ENCODE data around the gene ADRM1. TPM values are rescaled to one million over a fixed set of nuclear protein-coding genes. Genes with fewer than 3 reads are reported as not detected.

Gene ADRM1
- total and polyA plus RNA-seq, 2 of the 4 experiments (the other 2 are of a cell fraction) = 103 to 149 TPM

- 68% methylated on average over 6 of the region's 25 CpGs; no CpG with 5 or more reads in 1 of the 2 experiments for WGBS, 2 experiments (ENCODE audit: extremely low coverage in 2 of 2, insufficient read length in 1 of 2)
- Histone ChIP-seq H3K9ac (ENCODE audit: low read depth, low read length) (no peak overlapping the region), H2BK120ac (ENCODE audit: low read depth, low read length) (no peak overlapping the region), H3K4ac (ENCODE audit: low read depth, low read length) (no peak overlapping the region), H4K8ac (ENCODE audit: low read depth in 2 of 2, low read length in 2 of 2) (no peak overlapping the region), H2AK5ac (ENCODE audit: low read depth, low read length) (no peak overlapping the region), H3K9me1 (ENCODE audit: insufficient read depth, low read length) (no peaks in the 10 kb centered on the region), H3K4me2 (ENCODE audit: low read depth, low read length) (no peak overlapping the region), H2AFZ (replicated peaks; ENCODE audit: low read length, poor library complexity) (peak overlapping the region; percentile 41), H3K56ac (ENCODE audit: extremely low read depth, insufficient read depth, low read length) (no peak overlapping the region), H3K23ac (ENCODE audit: low read depth, low read length) (no peak overlapping the region), H3K4me1 (ENCODE audit: control insufficient read depth, insufficient read depth, low read length) (no peaks in the 10 kb centered on the region), H4K20me1 (ENCODE audit: insufficient read depth, low read length) (peaks cover 15% of the 10 kb centered on the region), H3K14ac (replicated peaks; ENCODE audit: low read depth, low read length) (no peak overlapping the region), H2AK9ac (replicated peaks; ENCODE audit: low read depth, low read length, poor library complexity) (peak overlapping the region; percentile 28), H3K9me3 (ENCODE audit: control insufficient read depth, insufficient read depth, low read length) (no peaks in the 10 kb centered on the region), H3K27ac (ENCODE audit: insufficient read depth, low read length) (no peak overlapping the region), H2BK5ac (ENCODE audit: low read depth, low read length, poor library complexity, severe bottlenecking) (no peak overlapping the region), H3K27me3 (ENCODE audit: control insufficient read depth, insufficient read depth, low read length) (no peaks in the 10 kb centered on the region), H3K36me3 (ENCODE audit: control insufficient read depth, insufficient read depth, low read length) (peaks cover 64% of the 10 kb centered on the region), H4K5ac (ENCODE audit: low read depth, low read length) (no peak overlapping the region), H2BK15ac (ENCODE audit: low read depth, low read length) (no peak overlapping the region), H4K91ac (ENCODE audit: insufficient read depth, low read depth, low read length) (no peak overlapping the region), H3K18ac (ENCODE audit: low read depth, low read length) (no peak overlapping the region), H2BK20ac (ENCODE audit: low read depth, low read length) (no peak overlapping the region), H3K79me1 (ENCODE audit: low read depth in 1 of 2, low read length in 2 of 2) (peaks cover 0 to 7% of the 10 kb centered on the region in 2 experiments; a peak in 1 of 4 replicates), H3K4me3 (ENCODE audit: insufficient read depth, low read depth, low read length) (no peak overlapping the region)
- intact Hi-C loops (cut with micrococcal nuclease) (no loop called here), in situ Hi-C loops (cut with MboI; ENCODE audit: low sequenced_read_pairs) (no loop called here), dilution Hi-C loops (cut with HindIII; ENCODE audit: low sequenced_read_pairs, unreplicated experiment) (no loop called here)
- TF ChIP-seq POLR2A (IDR thresholded peaks at IDR 0.05; ENCODE audit: low read depth, low read length) (no peak), RCOR1 (IDR thresholded peaks at IDR 0.05; ENCODE audit: insufficient replicate concordance, low read length) (no peak), FOS (IDR thresholded peaks at IDR 0.05; ENCODE audit: low read depth, low read length) (no peak), NFE2L2 (IDR thresholded peaks at IDR 0.05; ENCODE audit: low read depth, low read length) (no peak), ELK1 (IDR thresholded peaks at IDR 0.05; ENCODE audit: borderline replicate concordance, low read depth, low read length) (no peak), CTCF (conservative IDR thresholded peaks at IDR 0.05; ENCODE audit: low read depth, low read length) (no peak), CEBPB (IDR thresholded peaks at IDR 0.05; ENCODE audit: low read depth, low read length) (no peak), RAD21 (IDR thresholded peaks at IDR 0.05; ENCODE audit: low read length) (no peak), CHD1 (IDR thresholded peaks at IDR 0.05; ENCODE audit: low read depth, low read length) (no peak), MAZ (IDR thresholded peaks at IDR 0.05; ENCODE audit: borderline replicate concordance, low read depth, low read length) (no peak), BHLHE40 (IDR thresholded peaks at IDR 0.05; ENCODE audit: low read depth, low read length) (no peak), MAFK (IDR thresholded peaks at IDR 0.05; ENCODE audit: low read depth, low read length) (no peak), RFX5 (IDR thresholded peaks at IDR 0.05; ENCODE audit: low read depth, low read length) (no peak), MXI1 (IDR thresholded peaks at IDR 0.05; ENCODE audit: borderline replicate concordance, low read depth, low read length) (no peak), USF2 (IDR thresholded peaks at IDR 0.05; ENCODE audit: low read depth, low read length) (no peak), SMC3 (IDR thresholded peaks at IDR 0.05; ENCODE audit: low read depth, low read length) (no peak)
- ATAC-seq (ENCODE audit: low read depth) (no peak; the same call in 1 of the 2 replicates), DNase-seq (no peak)
- POLR2A ChIA-PET (ENCODE audit: unreplicated experiment) = no interaction called here
- CTCF ChIA-PET = no interaction called here
- BruUV-seq (replicated peaks) = no TSS peak
These were observed 7.9 kb downstream of the ADRM1 start for GRCh38 chr20:62310757-62311121.
